AG04450 (cell line): ENCODE data around the gene ATG4D. TPM values are rescaled to one million over a fixed set of nuclear protein-coding genes. Genes with fewer than 3 reads are reported as not detected.

Experiments used
- CTCF ChIA-PET: fragments of 300-600, 350-600 bp; formaldehyde crosslinking; extraction: SDS; loops from one replicate; lab custom pipeline; 2022; ENCODE audit warnings: antibody characterized with exemption, inconsistent platforms; lab: Charles Lee
- POLR2A ChIA-PET: fragments of 350-600 bp; formaldehyde crosslinking; extraction: SDS; loops from one replicate; lab custom pipeline; 2021; ENCODE audit warnings: antibody characterized with exemption, inconsistent platforms; lab: Yijun Ruan, JAX
- DNase-seq: peaks from one replicate; pipeline ENCODE4 v3.0.0-alpha.2; 2011; ENCODE audit warnings: low read depth, low spot score
- H3K27ac ChIP-seq: one replicate; pipeline ENCODE4 v1.5.1; 2012; ENCODE audit warnings: low read depth, low read length, control low read depth
- H3K27me3 ChIP-seq: one replicate; pipeline ENCODE4 v1.6.0; 2012; ENCODE audit warnings: low read length; ENCODE audit not compliant: control insufficient read depth, insufficient read depth
- H3K4me3 ChIP-seq: 2 replicates; pipeline ENCODE4 v1.5.1; 2011; ENCODE audit warnings: mild to moderate bottlenecking, low read depth, low read length, control low read depth
- H3K9me3 ChIP-seq: 2 replicates; pipeline ENCODE4 v1.5.1; 2012; ENCODE audit warnings: low read length; ENCODE audit not compliant: control insufficient read depth, insufficient read depth
- polyA plus RNA-seq: library from polyadenylated mRNA; depleted of rRNA; stranded (reverse); fragments of >200 nt; gene quantifications from 2 replicates; pipeline ENCODE4 v1.2.3, GENCODE V29; 2011
- TF ChIP-seq, protein P1 (sequence below): IDR thresholded peaks from 2 replicates; pipeline ENCODE4 v1.5.1; 2011; ENCODE audit warnings: low read depth, low read length, control low read depth, inconsistent platforms

The ATG4D gene
- polyA plus RNA-seq, 1 experiment, result 4.6 TPM

DNA sequence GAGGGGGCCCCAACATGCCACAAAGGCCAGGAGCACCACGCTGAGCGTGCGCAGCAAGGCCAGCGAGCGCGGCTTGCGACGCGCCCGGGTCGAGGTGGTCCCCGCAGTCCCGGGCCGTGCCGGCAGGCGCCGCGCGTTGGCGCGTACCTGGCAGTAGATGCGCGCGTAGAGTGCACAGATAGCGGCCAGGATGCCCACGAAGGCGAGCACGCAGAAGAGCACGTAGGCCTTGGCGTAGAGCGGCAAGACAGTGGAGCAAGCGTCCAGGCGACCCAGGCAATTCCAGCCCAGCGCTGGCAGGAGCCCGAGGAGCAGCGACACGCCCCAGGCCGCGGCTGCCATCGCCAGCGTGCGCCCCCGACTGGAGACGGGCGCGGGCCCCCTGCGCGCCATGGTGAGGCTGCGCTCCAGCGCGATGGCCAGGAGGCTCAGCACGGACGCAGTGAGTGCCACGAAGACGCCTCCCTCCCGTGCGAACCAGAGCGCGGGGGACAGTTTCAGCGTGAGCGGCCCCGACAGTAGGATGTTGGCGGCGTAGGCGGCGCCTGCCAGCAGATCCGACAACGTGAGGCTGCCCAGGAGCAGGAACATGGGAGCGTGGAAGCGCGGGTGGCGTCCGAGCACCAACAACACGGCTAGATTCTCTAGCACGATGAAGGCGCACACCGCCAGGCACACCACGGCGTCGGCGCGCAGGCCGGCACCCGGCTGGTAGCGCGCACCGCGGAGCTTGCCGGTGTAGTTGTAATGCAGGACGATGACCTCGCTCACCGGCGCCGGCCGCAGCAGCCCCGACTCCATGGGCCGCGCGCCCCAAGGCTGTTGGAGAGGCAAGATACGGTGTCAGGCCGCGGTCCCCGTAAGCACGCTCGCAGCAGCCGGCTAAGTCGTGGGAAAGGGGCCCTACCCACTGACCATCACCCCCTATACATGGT is 29.2 kb upstream of the ATG4D start:
- Histone ChIP-seq H3K4me3 (no peak overlapping the region), H3K27ac (no peak overlapping the region), H3K9me3 (no peaks in the 10 kb centered on the region; the same call in 1 of the 2 replicates), H3K27me3 (peaks cover 53% of the 10 kb centered on the region)
- ChIA-PET POLR2A (no interaction called here), CTCF (no interaction called here)
- DNase-seq, result no peak
- TF ChIP-seq, protein P1, sequence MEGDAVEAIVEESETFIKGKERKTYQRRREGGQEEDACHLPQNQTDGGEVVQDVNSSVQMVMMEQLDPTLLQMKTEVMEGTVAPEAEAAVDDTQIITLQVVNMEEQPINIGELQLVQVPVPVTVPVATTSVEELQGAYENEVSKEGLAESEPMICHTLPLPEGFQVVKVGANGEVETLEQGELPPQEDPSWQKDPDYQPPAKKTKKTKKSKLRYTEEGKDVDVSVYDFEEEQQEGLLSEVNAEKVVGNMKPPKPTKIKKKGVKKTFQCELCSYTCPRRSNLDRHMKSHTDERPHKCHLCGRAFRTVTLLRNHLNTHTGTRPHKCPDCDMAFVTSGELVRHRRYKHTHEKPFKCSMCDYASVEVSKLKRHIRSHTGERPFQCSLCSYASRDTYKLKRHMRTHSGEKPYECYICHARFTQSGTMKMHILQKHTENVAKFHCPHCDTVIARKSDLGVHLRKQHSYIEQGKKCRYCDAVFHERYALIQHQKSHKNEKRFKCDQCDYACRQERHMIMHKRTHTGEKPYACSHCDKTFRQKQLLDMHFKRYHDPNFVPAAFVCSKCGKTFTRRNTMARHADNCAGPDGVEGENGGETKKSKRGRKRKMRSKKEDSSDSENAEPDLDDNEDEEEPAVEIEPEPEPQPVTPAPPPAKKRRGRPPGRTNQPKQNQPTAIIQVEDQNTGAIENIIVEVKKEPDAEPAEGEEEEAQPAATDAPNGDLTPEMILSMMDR, result no peak

DNA sequence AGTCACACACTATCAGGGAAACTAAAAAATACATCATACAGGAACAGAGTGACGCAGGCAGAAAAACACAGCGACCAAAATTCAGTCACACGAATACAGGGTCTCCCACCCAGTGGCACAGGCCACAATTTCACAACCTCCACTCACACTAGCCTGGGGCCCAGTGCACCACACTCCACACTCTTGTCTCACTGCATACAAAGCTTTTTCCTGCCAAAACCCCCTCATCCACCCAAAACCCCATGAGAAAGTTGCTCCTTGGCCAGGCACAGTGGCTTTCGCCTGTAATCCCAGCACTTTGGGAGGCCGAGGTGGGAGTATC is 27.7 kb upstream of the ATG4D start:
- POLR2A ChIA-PET, result no interaction called here
- DNase-seq, result no peak
- CTCF ChIA-PET, result no interaction called here

DNA sequence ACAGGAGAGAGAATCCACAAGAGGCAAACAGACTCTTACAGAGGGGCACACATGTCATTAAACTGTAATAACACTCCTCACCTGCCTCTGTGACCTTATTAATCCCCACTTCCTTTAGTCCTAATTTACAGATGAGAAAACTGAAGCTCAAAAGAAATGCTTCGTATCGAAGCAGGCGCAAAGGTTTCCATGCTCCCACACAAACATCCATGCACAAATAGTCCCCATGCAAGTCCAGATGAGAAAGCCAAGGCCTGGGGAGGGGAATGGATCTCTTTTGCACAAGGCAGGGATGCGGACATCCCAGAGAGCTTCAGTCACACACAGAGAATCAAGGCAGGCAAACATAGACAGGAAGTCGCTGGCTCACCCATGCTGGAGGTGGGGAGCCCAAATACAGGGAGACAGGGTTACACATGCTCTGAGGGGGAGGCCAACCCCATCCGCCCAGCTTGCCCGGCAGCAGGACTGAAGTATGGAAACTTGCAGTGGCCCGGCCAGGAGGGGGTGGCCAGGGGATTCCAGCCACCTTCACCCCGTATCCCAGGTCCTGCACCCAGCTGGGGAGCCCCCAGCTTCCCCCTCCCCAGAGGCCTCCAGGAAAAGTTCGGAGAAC is 26.9 kb upstream of the ATG4D start:
- Histone ChIP-seq H3K27me3 (peaks cover 56% of the 10 kb centered on the region), H3K4me3 (peak overlapping the region; percentile 47), H3K27ac (no peak overlapping the region), H3K9me3 (no peaks in the 10 kb centered on the region; the same call in 1 of the 2 replicates)
- ChIA-PET CTCF (no interaction called here), POLR2A (interaction anchor here (0.7 kb wide), 1 partner anchor 858 kb away, joined by 4 read pairs; the partner anchor contains the start of gene SWSAP1)
- TF ChIP-seq, protein P1, result no peak
- no peak for DNase-seq

More for the DNA sequence above, 27.7 kb upstream of the ATG4D start:
- Histone ChIP-seq H3K27ac (no peak overlapping the region), H3K4me3 (no peak overlapping the region), H3K27me3 (peaks cover 59% of the 10 kb centered on the region), H3K9me3 (no peaks in the 10 kb centered on the region; the same call in 1 of the 2 replicates)
- TF ChIP-seq, protein P1, result no peak

DNA sequence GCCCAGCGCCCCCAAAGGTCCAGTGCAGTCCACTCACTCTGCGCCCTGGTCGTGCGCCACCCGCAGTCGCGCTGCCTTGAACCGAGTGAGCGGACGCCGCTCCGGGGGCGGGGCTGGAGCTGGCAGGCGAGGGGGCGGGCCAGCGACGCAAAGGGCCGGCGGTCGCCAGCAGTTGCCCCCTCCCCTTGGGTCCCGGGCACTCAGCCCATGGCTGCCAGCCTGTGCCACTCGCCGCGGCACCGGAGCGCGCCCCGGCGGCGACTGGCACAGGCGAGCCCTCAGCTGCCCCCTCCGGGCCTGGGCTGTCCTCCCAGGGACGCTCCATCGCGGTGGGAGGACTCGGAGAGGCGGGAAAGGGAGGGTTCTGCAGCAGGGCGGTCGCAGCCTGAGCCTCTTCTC is 26.3 kb upstream of the ATG4D start, which contains the start of gene S1PR5:
S1PR5 (minus strand) TSS at position 87 of the 399 bp plus-strand sequence. CDS start 2,436 bp downstream, outside the sequence.
- ChIA-PET POLR2A (no interaction called here), CTCF (interaction anchor here (0.5 kb wide), 1 partner anchor 55 kb away, joined by 5 read pairs; no protein-coding TSS in a partner anchor)
- DNase-seq, result no peak
- no peak within 1 kb of the TSS for H3K27ac ChIP-seq
- peaks cover 52% of the 10 kb centered on the region for H3K27me3 ChIP-seq
- H3K9me3 ChIP-seq, result no peaks in the 10 kb centered on the region; the same call in 1 of the 2 replicates
- TF ChIP-seq, protein P1, result no peak
- H3K4me3 ChIP-seq, result peak within 1 kb of the TSS; percentile 47
